ENCODE results near the gene ENO2. TPM values are rescaled to one million over a fixed set of nuclear protein-coding genes. Genes with fewer than 3 reads are reported as not detected.
"Not testable (repeated sequence)": the region's sequence is repeated elsewhere in the genome, so short reads cannot be mapped to it uniquely, and the experiment has no call there.

ENO2 gene
- total RNA-seq, 6 donors from 2014 or later, result 33.4 to 44.0 (median 40.7) TPM

DNA sequence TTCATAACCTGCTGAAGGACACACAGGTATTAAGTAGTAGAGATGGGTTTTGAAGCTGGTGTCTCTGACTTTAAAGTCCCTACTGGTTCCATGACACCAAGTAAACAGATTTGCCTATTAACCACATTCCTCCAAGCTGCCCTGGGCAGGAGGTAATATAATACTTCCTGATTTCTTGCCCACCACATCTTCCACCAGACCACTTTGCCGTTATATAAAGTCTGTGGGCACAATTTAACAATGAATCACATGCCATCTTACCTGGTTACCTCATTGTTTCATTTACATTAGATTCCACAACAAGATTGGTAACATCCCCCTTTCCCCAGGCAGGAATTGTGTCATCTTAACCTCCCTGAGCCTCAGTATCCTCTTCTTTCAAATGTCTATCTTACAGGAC lies 10.7 kb upstream of the ENO2 start:
- peaks cover 0 to 4% (median 0%) of the 10 kb centered on the region in 4 donors for H3K36me3 ChIP-seq
- ATAC-seq (ENCODE audit: low FRiP score in 2 of 2), result no peak
- peak overlapping the region in 1 of 4 donors; percentile 87 for H3K27ac ChIP-seq
- H3K4me3 ChIP-seq, result no peak overlapping the region
- peaks cover 15 to 27% (median 20%) of the 10 kb centered on the region in 4 donors for H3K4me1 ChIP-seq
- no peaks in the 10 kb centered on the region for H3K9me3 ChIP-seq
- WGBS, 2 donors, result 52 to 65% methylated on average over 1 of the region's 1 CpG
- no peaks in the 10 kb centered on the region for H3K27me3 ChIP-seq
- TF ChIP-seq POLR2A (IDR thresholded peaks at IDR 0.05) (no peak), EP300 (IDR thresholded peaks at IDR 0.05) (no peak), POLR2AphosphoS5 (IDR thresholded peaks at IDR 0.05) (no peak), CTCF (IDR thresholded peaks at IDR 0.05) (no peak)
- no peak for DNase-seq

GRCh38 chr12:6904280-6905276 lies 9.8 kb upstream of the ENO2 start, which contains the start of gene LRRC23:
LRRC23 (plus strand) TSS chr12:6904822; CDS start chr12:6905634, 812 bp downstream.
- H3K9me3 ChIP-seq, result no peaks in the 10 kb centered on the region
- WGBS, 2 donors, result 5 to 6% methylated on average over 34 of the region's 34 CpGs
- peak; percentile 96 to 98 for ATAC-seq (ENCODE audit: low FRiP score in 2 of 2)
- H3K4me1 ChIP-seq, result peaks cover 11 to 19% (median 18%) of the 10 kb centered on the region in 4 donors
- peak in 3 of 4 donors; percentile 38 to 70 (median 45) for TF ChIP-seq POLR2A (IDR thresholded peaks at IDR 0.05)
- no peak for TF ChIP-seq EP300 (IDR thresholded peaks at IDR 0.05)
- TF ChIP-seq CTCF (IDR thresholded peaks at IDR 0.05), result peak in 1 of 6 experiments; percentile 5
- TF ChIP-seq POLR2AphosphoS5 (IDR thresholded peaks at IDR 0.05), result peak; percentile 79 to 84
- H3K4me3 ChIP-seq, result peak within 1 kb of the TSS; percentile 43 to 65 (median 58)
- H3K27ac ChIP-seq, result peak within 1 kb of the TSS; percentile 68 to 89 (median 83)
- no peaks in the 10 kb centered on the region for H3K27me3 ChIP-seq
- H3K36me3 ChIP-seq, result peaks cover 0 to 4% (median 0%) of the 10 kb centered on the region in 4 donors
- peak; percentile 95 to 98 for DNase-seq

GRCh38 chr12:6905414-6906040 lies 8.9 kb upstream of the ENO2 start:
- TF ChIP-seq EP300 (IDR thresholded peaks at IDR 0.05), result no peak
- TF ChIP-seq CTCF (IDR thresholded peaks at IDR 0.05), result no peak
- TF ChIP-seq POLR2AphosphoS5 (IDR thresholded peaks at IDR 0.05), result no peak
- TF ChIP-seq POLR2A (IDR thresholded peaks at IDR 0.05), result no peak
- 62 to 68% methylated on average over 5 of the region's 5 CpGs for WGBS, 2 donors
- Histone ChIP-seq H3K36me3 (peaks cover 0 to 4% (median 0%) of the 10 kb centered on the region in 4 donors), H3K9me3 (no peaks in the 10 kb centered on the region), H3K4me1 (peaks cover 9 to 12% (median 12%) of the 10 kb centered on the region in 4 donors), H3K27ac (peak overlapping the region in 3 of 4 donors; percentile 79 to 89 (median 87)), H3K4me3 (peak overlapping the region in 3 of 4 donors; percentile 58 to 65 (median 58)), H3K27me3 (no peaks in the 10 kb centered on the region)
- ATAC-seq (ENCODE audit: low FRiP score in 2 of 2) (no peak), DNase-seq (no peak)

GRCh38 chr12:6908141-6908540 lies 6.2 kb upstream of the ENO2 start:
- not testable (repeated sequence) for H3K9me3 ChIP-seq; H3K4me3 ChIP-seq; H3K27me3 ChIP-seq; ATAC-seq (ENCODE audit: low FRiP score in 2 of 2); H3K36me3 ChIP-seq; DNase-seq; H3K27ac ChIP-seq
- peaks cover 9 to 12% (median 12%) of the 10 kb centered on the region in 4 donors for H3K4me1 ChIP-seq
- 97 to 98% methylated on average over 4 to 11 of the region's 11 CpGs for WGBS, 2 donors

Data from upper lobe of left lung (tissue), 6 donors.